B cell (primary cell): ENCODE measurements around the gene ZNF621. TPM values are rescaled to one million over a fixed set of nuclear protein-coding genes. Genes with fewer than 3 reads are reported as not detected.

ENCODE experiments used
- ATAC-seq: fragments of 200-7000 bp; cut with Tn5 transposase; one replicate; pipeline ENCODE4 v1.10.0; 2021; ENCODE audit warnings: low read depth, mild to moderate bottlenecking, moderate number of reproducible peaks, moderate library complexity
- CTCF ChIA-PET: fragments of 350-600 bp; sonication (Branson Sonifier 250); formaldehyde crosslinking; loops from one replicate; lab custom pipeline; 2021; ENCODE audit warnings: antibody characterized with exemption, inconsistent platforms; lab: Charles Lee
- POLR2A ChIA-PET: fragments of 350-600 bp; sonication (Branson Sonifier 250); formaldehyde crosslinking; loops from one replicate; lab custom pipeline; 2021; ENCODE audit warnings: antibody characterized with exemption; lab: Charles Lee
- DNase-seq: peaks from one replicate; pipeline ENCODE4 v3.0.0; 2013
- H2AFZ ChIP-seq: 2 replicates; pipeline ENCODE4 v1.6.1; 2012; ENCODE audit warnings: mild to moderate bottlenecking, low read depth, low read length; ENCODE audit not compliant: insufficient read depth, poor library complexity, severe bottlenecking
- H3K27ac ChIP-seq, 2 donors: 1 replicate in 1 of 2; 2 replicates in 1 of 2; pipeline ENCODE4 v1.5.1; 2012 to 2013; ENCODE audit warnings: low read length in 2 of 2, mild to moderate bottlenecking in 2 of 2, moderate library complexity in 1 of 2
- H3K27me3 ChIP-seq, 4 experiments: fragments of 200-600 bp in 1 of 4; sonication (generic) in 1 of 4; replicated peaks in 1 of 4; 1 replicate in 2 of 4; 2 replicates in 2 of 4; pipeline versions ENCODE4 v1.6.1 to v1.7.0; 2013 to 2016; ENCODE audit warnings: low read length in 3 of 4, mild to moderate bottlenecking in 2 of 4, mixed read lengths in 1 of 4, moderate library complexity in 1 of 4; ENCODE audit not compliant: insufficient read depth in 4 of 4, control insufficient read depth in 3 of 4; ENCODE audit errors: control extremely low read depth in 1 of 4
- H3K36me3 ChIP-seq, 2 experiments: replicated peaks in 1 of 2; 1 replicate in 1 of 2; 2 replicates in 1 of 2; pipeline versions ENCODE4 v1.6.1 to v1.7.1; 2013; ENCODE audit warnings: low read length in 1 of 2; ENCODE audit not compliant: insufficient read depth in 2 of 2, control insufficient read depth in 1 of 2; ENCODE audit errors: control extremely low read depth in 1 of 2, extremely low read depth in 1 of 2
- H3K4me1 ChIP-seq, 2 donors: fragments of 200-600 bp in 1 of 2; sonication (generic) in 1 of 2; 1 replicate in 1 of 2; 2 replicates in 1 of 2; pipeline versions ENCODE4 v1.5.1 to v1.6.1; 2013 to 2017; ENCODE audit warnings: low read length in 2 of 2; ENCODE audit not compliant: control insufficient read depth in 2 of 2, insufficient read depth in 2 of 2
- H3K4me2 ChIP-seq: replicated peaks from 2 replicates; pipeline ENCODE3; 2012; ENCODE audit warnings: mild to moderate bottlenecking, low read depth, low read length; ENCODE audit not compliant: poor library complexity, severe bottlenecking
- H3K4me3 ChIP-seq, 5 experiments: fragments of 200-600 bp in 1 of 5; sonication (generic) in 1 of 5; 1 replicate in 3 of 5; 2 replicates in 2 of 5; pipeline versions ENCODE4 v1.5.1 to v1.7.0; 2011 to 2016; ENCODE audit warnings: low read length in 4 of 5, mild to moderate bottlenecking in 4 of 5, low read depth in 2 of 5, control low read depth in 1 of 5, moderate library complexity in 1 of 5; ENCODE audit not compliant: insufficient read depth in 1 of 5; ENCODE audit errors: control extremely low read depth in 1 of 5, extremely low read depth in 1 of 5
- H3K79me2 ChIP-seq: fragments of 200-600 bp; sonication (generic); one replicate; pipeline ENCODE4 v1.6.0; 2016; ENCODE audit warnings: low read length; ENCODE audit not compliant: control insufficient read depth, insufficient read depth
- H3K9ac ChIP-seq: fragments of 200-600 bp; sonication (generic); 2 replicates; pipeline ENCODE4 v1.6.1; 2017; ENCODE audit warnings: mild to moderate bottlenecking, low read length, moderate library complexity
- H3K9me3 ChIP-seq, 3 donors: one replicate each; pipeline versions ENCODE4 v1.6.1 to v1.7.1; 2013; ENCODE audit warnings: low read length in 2 of 3; ENCODE audit not compliant: control insufficient read depth in 2 of 3, insufficient read depth in 1 of 3; ENCODE audit errors: control extremely low read depth in 1 of 3
- H4K20me1 ChIP-seq: 2 replicates; pipeline ENCODE4 v1.6.0; 2012; ENCODE audit warnings: mild to moderate bottlenecking, low read length; ENCODE audit not compliant: insufficient read depth, control insufficient read depth, poor library complexity, severe bottlenecking
- H3K27ac Mint-ChIP-seq: one replicate; pipeline ENCODE4 v1.8.0; 2021; ENCODE audit warnings: mixed read lengths
- H3K27me3 Mint-ChIP-seq: one replicate; pipeline ENCODE4 v1.8.0; 2021; ENCODE audit warnings: mixed read lengths
- H3K4me1 Mint-ChIP-seq: one replicate; pipeline ENCODE4 v1.8.0; 2021; ENCODE audit warnings: mixed read lengths
- H3K4me3 Mint-ChIP-seq: one replicate; pipeline ENCODE4 v1.8.0; 2021; ENCODE audit warnings: mixed read lengths
- H3K9me3 Mint-ChIP-seq: one replicate; pipeline ENCODE4 v1.8.0; 2022; ENCODE audit warnings: mixed read lengths; ENCODE audit not compliant: insufficient read depth
- EZH2 ChIP-seq: IDR thresholded peaks from 2 replicates; pipeline ENCODE4 v1.6.1; 2012; ENCODE audit warnings: borderline replicate concordance, low read depth, mild to moderate bottlenecking, moderate library complexity, low read length; ENCODE audit not compliant: insufficient read depth, poor library complexity, severe bottlenecking
- WGBS: methylation state at CpG from one replicate; pipeline ENCODE4 v1.1.5; 2013; ENCODE audit warnings: missing lambda C conversion rate; ENCODE audit not compliant: insufficient coverage; 5-methylcytosine and 5-hydroxymethylcytosine counted together
- intact Hi-C: fragments of 100-400 bp; cut with micrococcal nuclease; formaldehyde crosslinking; loops from one replicate; pipeline ENCODE4 v1.10.0; 2022
- polyA plus RNA-seq: library from polyadenylated mRNA; depleted of rRNA; stranded (reverse); fragments of >200 nt; gene quantifications from 2 replicates; pipeline ENCODE4 v1.2.3, GENCODE V29; 2012
- total RNA-seq, 2 donors: library from RNA; stranded (reverse); fragments of 120-200 nt in 1 of 2; gene quantifications; 1 replicate in 1 of 2; 2 replicates in 1 of 2; pipeline versions ENCODE4 v1.2.3 to v1.2.4, GENCODE V29; 2013 to 2022
- TF ChIP-seq, protein P1 (sequence below): fragments of 200-600 bp; IDR thresholded peaks from one replicate; pipeline ENCODE4 v1.8.0; 2022; ENCODE audit warnings: antibody characterized with exemption, mild to moderate bottlenecking

The ZNF621 gene
- total and polyA plus RNA-seq, 2 donors (not counting 1 experiment from before 2014, with no cell fraction given), result 10.2 to 35.2 TPM

DNA sequence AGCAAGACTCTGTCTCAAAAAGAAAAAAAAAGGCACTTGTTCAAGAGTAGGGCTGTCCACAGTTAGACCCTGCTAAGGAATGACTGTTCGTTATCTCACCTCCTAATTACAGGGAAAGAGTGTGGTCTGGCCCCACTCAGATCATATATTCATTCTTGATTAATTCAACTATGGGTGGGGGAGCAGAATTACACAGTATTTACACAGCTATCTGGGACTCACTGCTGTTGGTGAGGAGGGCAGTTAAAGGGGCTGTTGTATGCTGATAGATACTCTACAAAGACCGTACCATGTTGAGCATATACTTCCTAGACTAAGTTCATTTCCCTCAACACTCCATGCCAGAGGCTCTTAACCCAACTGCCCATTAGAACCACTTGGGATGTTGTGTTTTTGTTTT is 22.7 kb upstream of the ZNF621 start:
- H3K27me3 ChIP-seq, result no peaks in the 10 kb centered on the region
- no CpG with 5 or more reads among the region's 2 CpGs for WGBS
- DNase-seq (no peak), ATAC-seq (no peak)
- H3K4me1 ChIP-seq, result peaks cover 6 to 10% of the 10 kb centered on the region in 2 donors
- CTCF ChIA-PET, result no interaction called here
- H3K36me3 ChIP-seq, result no peaks in the 10 kb centered on the region
- H4K20me1 ChIP-seq, result no peaks in the 10 kb centered on the region
- no peaks in the 10 kb centered on the region for H3K9me3 ChIP-seq
- H3K27me3 Mint-ChIP-seq, result no peaks in the 10 kb centered on the region
- H3K27ac Mint-ChIP-seq, result no peak overlapping the region
- H3K4me3 ChIP-seq, result no peak overlapping the region
- H3K27ac ChIP-seq, result no peak overlapping the region
- H3K4me2 ChIP-seq, result no peak overlapping the region
- TF ChIP-seq, protein P1, sequence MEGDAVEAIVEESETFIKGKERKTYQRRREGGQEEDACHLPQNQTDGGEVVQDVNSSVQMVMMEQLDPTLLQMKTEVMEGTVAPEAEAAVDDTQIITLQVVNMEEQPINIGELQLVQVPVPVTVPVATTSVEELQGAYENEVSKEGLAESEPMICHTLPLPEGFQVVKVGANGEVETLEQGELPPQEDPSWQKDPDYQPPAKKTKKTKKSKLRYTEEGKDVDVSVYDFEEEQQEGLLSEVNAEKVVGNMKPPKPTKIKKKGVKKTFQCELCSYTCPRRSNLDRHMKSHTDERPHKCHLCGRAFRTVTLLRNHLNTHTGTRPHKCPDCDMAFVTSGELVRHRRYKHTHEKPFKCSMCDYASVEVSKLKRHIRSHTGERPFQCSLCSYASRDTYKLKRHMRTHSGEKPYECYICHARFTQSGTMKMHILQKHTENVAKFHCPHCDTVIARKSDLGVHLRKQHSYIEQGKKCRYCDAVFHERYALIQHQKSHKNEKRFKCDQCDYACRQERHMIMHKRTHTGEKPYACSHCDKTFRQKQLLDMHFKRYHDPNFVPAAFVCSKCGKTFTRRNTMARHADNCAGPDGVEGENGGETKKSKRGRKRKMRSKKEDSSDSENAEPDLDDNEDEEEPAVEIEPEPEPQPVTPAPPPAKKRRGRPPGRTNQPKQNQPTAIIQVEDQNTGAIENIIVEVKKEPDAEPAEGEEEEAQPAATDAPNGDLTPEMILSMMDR, result no peak
- TF ChIP-seq EZH2, result no peak
- POLR2A ChIA-PET, result no interaction called here
- H3K9me3 Mint-ChIP-seq, result no peaks in the 10 kb centered on the region
- intact Hi-C loops, result no loop called here
- no peak overlapping the region for H2AFZ ChIP-seq
- H3K4me3 Mint-ChIP-seq, result no peak overlapping the region
- no peaks in the 10 kb centered on the region for H3K79me2 ChIP-seq
- H3K9ac ChIP-seq, result no peak overlapping the region
- H3K4me1 Mint-ChIP-seq, result peaks cover 13% of the 10 kb centered on the region

GRCh38 chr3:40504636-40505430 is 19.9 kb upstream of the ZNF621 start:
- no peak for DNase-seq
- H3K4me1 ChIP-seq, result peaks cover 6 to 10% of the 10 kb centered on the region in 2 donors
- H3K9ac ChIP-seq, result no peak overlapping the region
- no peak overlapping the region for H3K27ac ChIP-seq
- H3K27me3 ChIP-seq, result no peaks in the 10 kb centered on the region
- peak overlapping the region; percentile 99 for H3K4me3 Mint-ChIP-seq
- H3K9me3 ChIP-seq, result no peaks in the 10 kb centered on the region
- POLR2A ChIA-PET, result interaction anchor here (2.0 kb wide), 1 partner anchor 48 kb away, joined by 9 read pairs; the partner anchor contains the start of gene RPL14
- intact Hi-C loops, result no loop called here
- H3K79me2 ChIP-seq, result no peaks in the 10 kb centered on the region
- no peaks in the 10 kb centered on the region for H4K20me1 ChIP-seq
- H3K4me2 ChIP-seq, result no peak overlapping the region
- no peaks in the 10 kb centered on the region for H3K36me3 ChIP-seq
- CTCF ChIA-PET, result interaction anchor here (0.9 to 1.9 kb wide), 6 partner anchors 19 to 214 kb away, joined by 3 to 6 read pairs (median 4); partner anchors contain the start of genes ZNF619 and ZNF621
- TF ChIP-seq EZH2, result no peak
- TF ChIP-seq, protein P1, result no peak
- H3K4me3 ChIP-seq, result no peak overlapping the region
- peak overlapping the region; percentile 100 for H2AFZ ChIP-seq
- H3K9me3 Mint-ChIP-seq, result no peaks in the 10 kb centered on the region
- no peaks in the 10 kb centered on the region for H3K27me3 Mint-ChIP-seq
- H3K4me1 Mint-ChIP-seq, result peaks cover 13% of the 10 kb centered on the region
- no peak for ATAC-seq
- H3K27ac Mint-ChIP-seq, result no peak overlapping the region
- 92% methylated on average over 5 of the region's 5 CpGs for WGBS
